GM18861 (cell line): ENCODE results near the gene ALK.

ENCODE experiments used
- ATAC-seq: cut with Tn5 transposase; IDR thresholded peaks from one replicate; pipeline ENCODE4 v1.9.1; 2021; ENCODE audit not compliant: unreplicated experiment

Gene ALK

DNA sequence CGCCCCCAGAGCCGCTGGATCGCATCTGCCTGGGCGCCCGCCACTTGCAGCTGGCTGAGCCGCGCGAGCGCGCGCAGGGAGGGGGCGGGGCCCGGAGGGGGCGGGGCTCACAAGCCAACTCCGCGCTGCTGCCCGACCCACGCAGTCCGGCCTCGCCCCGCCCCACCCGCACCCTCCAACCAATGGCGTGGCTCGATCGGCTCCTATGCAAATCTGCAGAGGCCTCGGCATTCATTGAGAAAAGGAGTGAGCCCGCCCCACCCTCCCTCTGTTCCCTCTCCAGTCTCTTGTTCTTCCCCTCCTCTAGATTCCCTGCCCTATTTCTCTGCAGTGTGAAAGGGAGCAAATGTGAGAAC, at the start of gene ALK:
Gene ALK, minus strand, starts transcription at position 27 of the 356 bp plus-strand sequence. CDS start 927 bp downstream, outside the sequence.
- ATAC-seq: no peak

GRCh38 chr2:29966266-29966665, 44.9 kb upstream of the ALK start:
- no peak for ATAC-seq

GRCh38 chr2:29963972-29964570, 42.7 kb upstream of the ALK start:
- ATAC-seq: no peak

DNA sequence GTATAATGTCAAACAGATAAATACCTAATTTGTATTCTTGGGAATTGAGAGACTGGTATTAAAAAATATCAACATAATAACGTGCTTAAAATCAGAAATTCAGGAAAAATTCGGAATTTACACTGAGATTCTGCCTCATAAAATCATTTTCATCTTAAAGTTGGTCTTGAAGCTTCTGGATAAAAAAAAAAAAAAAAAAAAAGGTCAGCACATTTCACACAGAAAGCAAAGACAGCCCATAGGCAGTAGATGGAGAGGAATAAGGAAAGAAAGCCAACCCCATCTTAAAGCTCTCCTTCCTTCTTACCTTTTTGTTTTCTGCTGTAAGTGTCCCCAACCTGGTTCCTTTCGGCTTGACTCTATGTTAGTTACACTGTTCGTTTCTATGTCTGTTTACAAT, 41.5 kb upstream of the ALK start:
- no peak for ATAC-seq

GRCh38 chr2:29954316-29954715, 32.9 kb upstream of the ALK start:
- no peak for ATAC-seq

DNA sequence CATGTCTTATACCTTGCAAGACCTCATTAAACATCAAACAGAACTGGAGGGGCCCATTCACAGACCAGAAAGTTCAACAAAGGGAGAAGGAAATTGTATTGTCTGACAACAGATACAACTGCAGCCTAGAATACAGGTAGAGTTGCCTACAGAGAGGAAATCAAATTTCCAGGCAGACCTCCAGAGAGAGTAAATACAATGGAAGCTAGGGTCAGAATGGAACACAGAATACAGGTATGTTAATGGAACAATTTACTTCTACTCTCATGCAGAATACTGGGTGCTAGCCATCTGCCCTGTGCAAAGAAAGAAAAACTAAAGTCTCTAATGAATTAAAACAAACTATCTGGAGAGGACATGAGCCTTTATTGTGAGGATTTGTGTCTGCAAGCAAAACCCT, 31.6 kb upstream of the ALK start:
- no peak for ATAC-seq

DNA sequence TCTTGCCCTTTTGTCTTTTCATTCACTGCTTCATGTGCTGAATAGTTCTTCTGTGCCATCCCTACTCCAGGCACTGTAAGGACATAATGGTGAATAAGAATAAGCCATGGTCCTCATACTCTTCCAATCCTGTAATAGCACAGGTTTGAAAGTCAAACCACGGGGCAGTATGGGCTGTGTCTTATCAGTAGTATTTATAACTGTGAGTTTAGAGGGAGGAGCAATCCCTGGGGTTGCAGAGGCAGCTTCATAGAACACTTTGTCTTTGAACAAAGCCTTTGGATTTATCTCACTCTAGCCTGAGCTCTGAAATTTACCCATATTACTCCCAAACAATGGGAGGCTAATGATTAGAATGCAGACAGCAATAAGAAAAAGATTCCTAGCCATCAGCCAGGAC, 30.2 kb upstream of the ALK start:
- no peak for ATAC-seq

DNA sequence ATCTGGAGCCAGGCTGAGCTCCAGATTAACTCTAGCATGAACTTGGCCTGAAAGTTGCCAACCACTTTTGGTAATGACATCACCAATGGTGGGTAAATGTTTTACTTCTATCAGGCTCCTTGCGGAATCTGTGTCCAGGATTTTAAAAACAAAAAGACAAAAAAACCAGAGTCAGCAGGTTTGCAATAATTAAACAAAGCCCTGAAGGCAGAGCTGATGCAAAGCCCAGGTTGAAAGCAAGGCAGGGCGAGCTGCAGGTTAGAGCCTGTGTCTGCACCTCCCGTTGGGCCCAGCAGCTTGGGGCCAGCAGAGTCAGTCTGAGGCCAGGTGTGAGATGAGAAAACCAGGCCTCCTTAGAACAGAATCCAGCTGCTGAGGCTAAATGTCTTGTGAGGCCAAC, 29.1 kb upstream of the ALK start:
- ATAC-seq: no peak

GRCh38 chr2:29949042-29949441, 27.7 kb upstream of the ALK start:
- ATAC-seq: no peak

DNA sequence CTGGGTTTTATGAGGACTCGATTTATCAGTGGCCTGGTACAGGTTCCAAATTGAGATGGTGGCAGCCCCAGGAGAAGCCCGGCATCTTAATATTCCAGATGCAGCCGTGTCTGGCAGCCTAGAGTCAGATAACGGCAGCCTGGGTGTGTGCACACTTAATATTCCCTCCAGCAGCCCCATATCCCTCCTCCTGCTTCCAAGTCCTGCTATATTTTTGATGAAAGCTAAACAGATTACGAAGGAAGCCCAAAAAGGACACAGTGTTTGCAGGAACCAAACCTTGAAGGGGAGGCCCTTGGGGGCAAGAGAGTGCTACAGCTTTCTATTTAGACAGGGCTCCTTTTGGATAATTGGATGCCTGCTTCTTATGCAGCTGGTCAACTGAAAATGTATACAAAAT, 25.1 kb upstream of the ALK start:
- ATAC-seq: no peak

DNA sequence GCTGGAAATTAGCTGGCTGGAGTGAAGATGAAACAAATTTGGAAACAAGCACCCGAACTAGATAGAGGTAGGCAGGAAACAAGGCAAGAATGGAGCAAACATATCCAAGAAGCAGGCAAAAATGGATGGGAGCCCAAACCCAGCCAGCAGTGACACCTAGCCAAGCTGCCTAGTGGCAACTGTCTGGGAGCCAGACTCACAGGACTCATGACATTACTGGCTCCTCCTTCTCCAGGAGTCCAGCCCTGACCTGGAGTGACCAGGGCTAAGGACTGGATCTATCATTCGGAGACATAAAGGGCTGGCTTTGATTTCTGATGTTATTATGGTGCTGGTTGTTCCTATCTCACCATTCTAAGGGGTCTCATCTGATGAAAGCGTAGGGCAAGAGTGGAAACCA, 21.3 kb upstream of the ALK start:
- ATAC-seq: no peak

DNA sequence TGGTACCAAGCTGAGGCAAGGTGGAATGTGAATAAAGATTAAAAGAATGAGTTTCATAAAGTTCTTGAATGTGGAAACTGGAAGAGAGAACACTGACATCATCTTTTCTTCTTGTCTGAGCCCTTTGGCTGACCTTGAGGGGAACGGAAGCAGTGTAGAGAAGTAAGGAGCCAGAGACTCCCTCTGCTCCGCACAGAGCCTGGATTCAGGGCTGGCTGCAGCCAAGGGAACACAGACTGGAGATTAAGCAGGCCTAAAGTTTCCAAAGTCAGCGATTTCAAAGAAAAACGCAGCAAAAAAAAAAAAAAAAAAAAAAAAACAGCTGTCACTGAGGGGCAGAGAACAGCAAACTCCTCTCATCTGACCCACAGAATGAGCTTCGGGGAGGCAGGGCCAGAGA, 19.3 kb upstream of the ALK start:
- no peak for ATAC-seq

DNA sequence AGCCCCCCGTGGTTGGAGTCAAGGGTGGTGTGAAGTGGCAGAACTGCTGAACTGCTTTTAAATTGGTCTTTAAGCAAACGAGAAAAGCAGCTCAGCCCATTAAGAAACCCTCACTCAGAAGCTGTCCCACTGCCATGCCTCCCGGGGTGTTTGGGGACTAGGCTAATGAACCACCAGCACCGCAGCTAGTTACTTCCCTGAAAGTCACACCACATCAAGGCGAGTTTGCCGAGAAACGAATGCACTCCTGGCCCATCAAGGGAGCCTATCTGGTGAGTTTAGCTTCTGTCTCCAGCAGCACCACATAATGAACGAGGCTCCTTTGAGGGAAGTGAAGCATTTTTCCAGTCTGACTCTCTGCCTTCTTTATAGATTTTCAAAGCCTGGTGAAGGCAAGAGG, 14.6 kb upstream of the ALK start:
- no peak for ATAC-seq

- ATAC-seq: no peak
These were observed 10.4 kb upstream of the ALK start for GRCh38 chr2:29931818-29932217.

GRCh38 chr2:29923110-29923721, 1.8 kb upstream of the ALK start:
- no peak for ATAC-seq

- ATAC-seq: no peak
These were observed 1.2 kb upstream of the ALK start for GRCh38 chr2:29922605-29923004.

GRCh38 chr2:29920631-29921559, 491 bp downstream of the ALK start:
- no peak for ATAC-seq

DNA sequence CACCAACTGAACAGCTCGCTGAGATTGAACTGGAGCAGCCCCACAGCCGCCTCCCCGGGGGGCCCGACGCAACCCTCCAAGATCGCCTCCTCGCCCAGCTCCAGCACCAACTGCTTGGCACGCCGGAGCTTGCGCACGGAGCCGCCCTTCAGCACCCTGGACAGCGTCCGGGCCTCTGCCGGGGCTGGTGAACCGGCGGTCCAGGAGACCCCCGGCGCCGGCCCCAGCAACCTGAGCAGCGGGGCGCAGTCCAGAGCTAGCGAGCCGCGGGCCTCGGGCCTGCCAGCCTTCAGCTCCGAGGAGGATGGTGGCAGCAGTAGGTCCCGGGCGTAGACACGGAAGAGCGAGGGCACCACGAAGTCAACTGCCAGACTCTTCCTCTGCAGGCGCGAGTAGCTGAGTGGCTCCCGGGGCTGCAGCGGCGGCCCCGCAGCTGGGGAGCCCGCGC, 1.2 kb downstream of the ALK start:
- ATAC-seq: no peak

- ATAC-seq: no peak
These were observed 2.4 kb downstream of the ALK start for GRCh38 chr2:29918941-29919340.

- ATAC-seq: no peak
These were observed 3.6 kb downstream of the ALK start for GRCh38 chr2:29917781-29918180.

DNA sequence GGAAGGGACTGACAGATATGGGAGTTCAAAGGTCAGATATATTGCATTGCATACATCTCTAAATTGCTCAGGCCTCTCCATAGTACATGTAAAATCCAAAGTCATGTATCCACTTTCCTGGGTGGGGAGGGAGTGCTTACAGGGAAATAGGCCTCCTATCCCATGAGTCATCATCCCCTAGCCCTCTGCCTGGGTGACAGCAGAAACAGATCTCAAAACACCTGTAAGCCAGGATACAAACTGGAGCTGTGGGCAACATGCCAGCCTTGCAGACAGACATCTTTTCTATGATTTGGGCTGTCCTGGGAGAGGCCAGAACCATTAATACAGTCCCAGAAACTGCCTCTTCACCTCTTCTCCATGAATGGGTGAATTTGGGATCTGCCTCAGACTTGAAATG, 4.8 kb downstream of the ALK start:
- ATAC-seq: no peak

DNA sequence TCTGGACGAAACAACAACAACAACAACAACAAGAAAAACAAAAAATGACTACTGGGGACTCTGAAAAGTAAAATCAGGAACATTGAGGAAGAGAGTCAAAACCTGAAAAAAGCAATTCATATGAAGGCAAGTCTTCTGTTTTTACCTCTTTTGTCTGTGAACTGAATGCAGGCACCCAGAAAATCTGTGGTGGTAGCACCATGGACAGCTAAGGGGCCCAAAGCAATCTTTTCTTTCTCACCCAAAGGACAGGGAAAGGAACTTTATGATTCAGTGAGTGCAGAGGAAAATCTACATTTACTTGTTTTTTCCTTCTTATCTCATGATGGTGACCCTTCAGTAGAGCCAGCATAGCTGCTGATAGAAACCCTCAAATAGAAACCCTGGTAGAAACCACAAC, 10.4 kb downstream of the ALK start:
- no peak for ATAC-seq
